Measurements from ENCODE around the gene OBSCN.
"Not testable (repeated sequence)": the region's sequence is repeated elsewhere in the genome, so short reads cannot be mapped to it uniquely, and the experiment has no call there.

Gene OBSCN

DNA sequence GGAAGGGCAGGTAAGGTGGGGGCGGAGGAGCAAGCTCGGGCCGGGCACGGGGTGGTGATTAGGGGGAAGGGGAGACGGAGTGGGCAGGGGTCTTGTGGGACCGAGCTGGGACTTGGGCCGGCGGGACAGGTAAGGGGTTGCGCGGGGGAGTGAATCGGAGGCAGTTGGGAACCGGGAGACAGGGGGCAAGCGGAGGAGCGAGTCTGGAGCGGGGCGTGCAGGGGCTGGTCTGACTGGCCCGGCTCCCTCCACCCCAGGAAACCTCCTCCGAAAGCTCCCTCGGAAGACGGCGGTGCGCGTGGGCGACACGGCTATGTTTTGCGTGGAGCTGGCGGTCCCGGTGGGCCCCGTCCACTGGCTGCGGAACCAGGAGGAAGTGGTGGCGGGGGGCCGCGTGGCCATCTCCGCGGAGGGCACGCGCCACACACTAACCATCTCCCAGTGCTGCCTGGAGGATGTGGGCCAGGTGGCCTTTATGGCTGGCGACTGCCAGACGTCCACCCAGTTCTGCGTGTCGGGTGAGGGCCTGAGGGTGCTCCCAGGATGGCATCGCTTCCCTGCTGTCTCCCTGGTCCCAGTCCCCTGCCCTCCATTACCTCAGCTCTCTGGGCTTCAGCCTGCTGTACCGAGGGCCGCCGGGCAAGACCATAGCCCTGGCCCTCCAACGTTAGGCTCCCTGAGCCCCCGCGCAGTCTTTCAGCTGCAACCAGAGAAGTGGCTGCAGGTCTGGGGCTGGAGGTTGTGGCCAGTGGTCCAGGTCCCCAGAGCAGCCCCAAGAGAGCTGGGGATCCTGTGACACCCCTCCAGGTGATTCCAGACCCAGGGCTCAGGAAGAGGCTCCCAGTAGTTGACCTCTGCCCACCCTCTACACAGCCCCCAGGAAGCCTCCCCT, 6.3 kb downstream of the OBSCN start:
- no peak for DNase-seq

DNA sequence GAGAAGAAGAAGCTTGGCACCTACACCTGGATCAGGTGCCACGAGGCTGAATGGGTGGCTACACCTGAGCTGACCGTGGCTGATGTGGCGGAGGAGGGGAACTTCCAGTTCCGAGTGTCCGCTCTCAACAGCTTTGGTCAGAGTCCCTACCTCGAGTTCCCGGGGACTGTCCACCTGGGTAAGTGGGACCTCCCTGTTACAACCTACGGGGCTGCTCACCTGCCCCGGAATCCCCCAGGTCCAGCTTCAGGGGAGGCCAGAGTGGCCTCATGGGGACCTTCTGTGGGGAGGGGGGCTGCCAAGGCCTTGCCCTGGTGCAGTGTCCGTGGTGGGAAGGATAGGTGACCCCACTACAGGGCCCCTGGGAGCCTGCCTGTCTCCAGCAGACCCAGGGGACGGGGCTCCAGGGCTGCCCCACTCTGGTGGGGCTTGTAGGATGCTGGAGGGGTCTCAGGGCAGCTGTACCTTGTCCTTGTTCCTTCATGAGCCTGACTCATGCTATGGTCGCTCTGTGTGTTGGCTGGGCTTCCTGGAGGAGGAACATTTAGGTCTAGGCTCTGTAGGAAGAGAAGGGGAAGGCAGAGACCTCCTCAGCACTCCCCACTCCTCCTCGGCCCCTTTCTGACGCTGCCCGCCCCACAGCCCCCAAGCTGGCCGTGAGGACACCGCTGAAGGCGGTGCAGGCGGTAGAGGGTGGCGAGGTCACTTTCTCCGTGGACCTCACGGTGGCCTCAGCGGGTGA, 7.2 kb downstream of the OBSCN start:
- DNase-seq, result no peak

DNA sequence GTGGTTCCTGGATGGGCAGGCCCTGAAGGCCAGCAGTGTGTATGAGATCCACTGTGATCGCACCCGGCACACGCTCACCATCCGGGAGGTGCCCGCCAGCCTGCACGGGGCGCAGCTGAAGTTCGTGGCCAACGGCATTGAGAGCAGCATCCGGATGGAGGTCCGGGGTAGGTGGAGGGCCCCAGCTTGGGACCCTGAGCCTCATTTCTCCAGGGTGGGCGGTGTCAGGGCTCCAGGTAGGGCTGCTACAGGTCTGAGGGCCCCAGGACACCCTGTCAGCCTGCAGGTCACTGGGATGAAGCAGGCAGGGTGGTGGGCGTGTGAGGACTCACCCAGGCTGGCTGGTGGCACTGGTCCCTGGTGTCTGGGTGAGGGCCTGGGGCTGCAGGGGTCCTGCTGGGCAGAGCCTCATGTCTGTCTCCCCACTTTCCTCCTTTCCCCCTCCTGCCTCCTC, 7.8 kb downstream of the OBSCN start:
- DNase-seq, result no peak

DNA sequence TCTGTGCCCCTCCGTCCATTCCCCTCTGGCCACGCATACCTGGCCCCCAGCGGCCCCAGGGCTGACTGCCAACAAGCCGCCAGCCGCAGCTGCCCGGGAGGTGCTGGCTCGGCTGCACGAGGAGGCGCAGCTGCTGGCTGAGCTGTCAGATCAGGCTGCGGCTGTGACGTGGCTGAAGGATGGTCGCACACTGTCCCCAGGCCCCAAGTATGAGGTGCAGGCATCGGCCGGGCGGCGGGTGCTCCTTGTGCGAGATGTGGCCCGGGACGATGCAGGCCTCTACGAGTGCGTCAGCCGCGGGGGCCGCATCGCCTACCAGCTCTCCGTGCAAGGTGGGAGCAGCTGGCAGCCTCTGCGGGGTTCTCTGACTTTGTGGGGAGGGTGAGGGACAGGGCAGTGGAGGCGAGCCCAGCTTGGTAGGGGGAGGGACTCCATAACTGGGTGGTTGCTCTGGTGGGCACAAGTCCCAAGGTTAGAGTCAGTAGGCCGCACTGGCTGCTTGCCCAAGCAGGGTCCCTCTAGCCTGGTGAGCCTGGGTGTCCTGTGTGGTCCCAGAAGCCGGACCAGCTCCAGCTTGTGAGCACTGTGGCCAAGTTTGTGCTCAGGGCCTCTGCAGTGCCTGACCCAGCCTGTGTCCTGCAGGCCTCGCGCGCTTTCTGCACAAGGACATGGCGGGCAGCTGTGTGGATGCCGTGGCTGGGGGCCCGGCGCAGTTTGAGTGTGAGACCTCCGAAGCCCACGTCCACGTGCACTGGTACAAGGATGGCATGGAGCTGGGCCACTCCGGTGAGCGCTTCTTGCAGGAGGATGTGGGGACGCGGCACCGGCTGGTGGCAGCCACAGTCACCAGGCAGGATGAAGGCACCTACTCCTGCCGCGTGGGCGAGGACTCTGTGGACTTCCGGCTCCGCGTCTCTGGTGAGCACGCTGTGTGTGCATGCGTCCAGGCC, 8.8 kb downstream of the OBSCN start:
- no peak for DNase-seq

DNA sequence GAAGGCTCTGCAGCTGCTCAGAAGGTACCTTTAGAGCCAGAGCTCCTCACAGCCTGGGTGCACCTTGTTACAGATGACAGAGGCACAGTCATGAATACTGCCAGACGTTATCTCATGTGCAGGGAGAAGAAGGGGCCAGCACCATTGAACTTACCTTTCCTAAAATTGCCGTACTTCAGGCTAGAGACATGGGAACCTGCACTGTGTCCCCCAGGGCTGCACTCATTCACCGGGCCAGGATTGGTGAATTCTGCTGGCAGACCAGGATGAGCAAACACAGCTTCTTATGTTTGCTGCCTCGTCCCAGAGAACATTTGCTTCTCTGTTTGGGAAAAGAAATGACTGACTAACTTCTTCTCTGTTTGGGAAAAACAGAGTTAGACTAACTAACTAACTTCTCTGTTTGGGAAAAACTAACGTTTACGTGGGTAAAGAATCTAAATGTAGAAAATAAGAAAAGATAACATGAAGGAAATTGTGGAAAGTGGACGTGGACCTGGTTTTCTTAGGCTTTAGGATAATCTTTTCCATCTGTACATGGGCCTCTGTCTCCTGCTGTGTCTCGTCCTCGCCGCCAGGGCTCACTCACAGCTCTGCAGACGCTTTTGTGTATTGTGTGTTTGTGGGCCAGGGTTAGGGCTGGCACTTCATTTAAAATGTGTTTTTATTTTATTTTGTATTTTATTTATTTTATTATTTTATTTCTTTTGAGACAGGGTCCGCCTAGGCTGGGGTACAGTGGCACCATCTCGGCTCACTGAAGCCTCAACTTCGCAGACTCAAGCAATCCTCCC, 9.9 kb downstream of the OBSCN start:
- no peak for DNase-seq

DNA sequence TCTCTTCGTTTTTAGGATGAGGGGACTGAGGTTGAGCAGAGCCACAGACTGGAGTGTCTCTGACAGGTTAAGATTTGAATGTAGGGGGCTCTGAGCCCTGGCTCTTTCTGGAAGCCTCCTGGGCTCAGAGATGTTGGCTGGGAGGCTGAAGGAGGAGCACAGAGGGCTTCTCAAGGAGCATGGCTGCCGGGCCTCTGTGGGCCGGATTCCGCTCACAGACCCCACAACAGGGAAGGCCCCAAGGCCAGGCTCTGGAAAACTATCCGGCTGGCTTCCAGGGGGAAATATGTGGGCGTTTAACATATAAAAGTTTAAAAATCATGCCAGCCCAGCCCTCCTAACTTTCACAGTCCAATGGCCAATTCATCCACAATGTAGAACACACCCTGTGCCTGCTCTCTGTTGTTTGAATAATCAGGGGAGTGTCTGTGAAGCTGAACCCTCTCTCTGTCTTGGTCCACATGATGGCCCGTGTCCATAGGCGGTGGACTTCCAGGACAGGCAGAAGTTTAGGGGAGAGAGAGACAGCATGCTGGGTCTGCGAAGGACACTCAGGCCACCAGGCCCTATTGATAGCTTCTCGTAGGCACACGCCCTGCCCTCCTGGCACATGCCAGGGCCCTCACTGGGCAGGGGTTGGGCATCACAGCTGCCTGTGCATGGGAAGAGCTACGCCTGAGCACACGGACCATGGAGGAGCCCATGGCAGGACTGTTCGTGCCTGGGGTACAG, 10.8 kb downstream of the OBSCN start:
- no peak for DNase-seq

DNA sequence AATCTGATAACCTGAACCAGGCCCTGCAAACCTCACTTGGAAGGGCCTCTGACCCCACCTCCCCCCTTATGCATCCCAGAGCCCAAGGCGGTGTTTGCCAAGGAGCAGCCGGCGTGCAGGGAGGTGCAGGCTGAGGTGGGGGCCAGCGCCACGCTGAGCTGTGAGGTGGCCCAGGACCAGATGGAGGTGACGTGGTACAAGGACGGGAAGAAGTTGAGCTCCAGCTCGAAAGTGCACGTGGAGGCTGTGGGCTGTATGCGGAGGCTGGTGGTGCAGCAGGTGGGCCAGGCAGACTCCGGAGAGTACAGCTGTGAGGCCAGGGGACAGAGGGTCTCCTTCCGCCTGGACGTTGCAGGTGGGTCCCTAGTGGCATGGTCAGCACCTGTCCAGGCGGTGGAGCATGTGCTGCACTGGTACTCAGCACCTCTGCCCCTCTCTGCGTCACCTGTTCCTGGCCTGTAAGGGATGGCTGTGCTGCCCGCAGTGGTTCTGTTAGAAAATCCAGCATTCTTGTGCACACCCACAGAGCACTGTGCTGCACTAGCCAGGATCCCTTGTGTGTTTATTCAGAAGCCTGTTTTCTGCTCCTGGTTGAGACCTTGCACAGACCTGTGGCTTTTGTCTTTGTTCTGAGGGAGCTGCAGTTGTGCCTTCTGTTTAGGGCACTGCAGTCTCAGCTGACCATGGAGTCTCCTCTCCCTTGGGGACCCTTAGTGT, 11.6 kb downstream of the OBSCN start:
- no peak for DNase-seq

DNA sequence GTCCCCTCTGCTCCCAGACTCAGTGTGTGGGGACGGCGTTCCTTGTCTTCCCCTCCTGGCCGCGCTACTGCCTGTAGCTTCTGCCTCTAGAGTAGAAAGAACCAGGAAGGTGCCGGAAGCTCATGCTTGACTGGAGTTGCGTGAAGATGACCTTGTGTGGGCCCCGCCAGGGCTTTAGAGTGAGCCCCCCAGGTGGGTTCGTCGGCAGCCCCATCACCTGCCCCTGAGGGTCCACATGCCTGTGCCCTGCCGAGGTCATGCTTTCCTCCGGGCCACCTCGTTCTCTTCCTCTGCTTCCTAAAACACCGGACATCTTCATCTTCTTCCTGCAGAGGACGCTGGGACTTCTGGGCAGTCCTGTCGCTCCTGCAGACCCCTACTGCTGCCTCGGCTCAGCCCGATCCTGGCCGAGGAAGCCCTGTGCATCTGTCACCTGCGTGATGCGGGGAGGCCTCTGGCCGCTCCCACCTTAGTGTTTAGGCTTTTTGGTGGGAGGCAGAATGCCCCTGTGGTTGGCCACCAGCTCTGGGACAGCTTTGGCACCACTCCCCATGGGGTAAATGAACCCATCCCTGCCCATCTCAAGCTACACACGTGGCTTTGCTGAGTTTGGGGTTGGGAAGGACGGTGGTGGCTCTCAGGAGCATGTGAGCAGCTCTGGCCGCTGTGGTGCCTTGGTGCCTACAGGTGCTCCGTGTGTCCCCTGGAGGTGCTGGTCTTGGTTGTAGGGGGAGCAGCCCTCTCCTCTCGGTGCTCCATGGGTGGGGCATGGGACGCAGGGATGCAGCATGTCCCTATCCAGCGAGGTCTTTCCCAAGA, 12.3 kb downstream of the OBSCN start:
- DNase-seq, result no peak

DNA sequence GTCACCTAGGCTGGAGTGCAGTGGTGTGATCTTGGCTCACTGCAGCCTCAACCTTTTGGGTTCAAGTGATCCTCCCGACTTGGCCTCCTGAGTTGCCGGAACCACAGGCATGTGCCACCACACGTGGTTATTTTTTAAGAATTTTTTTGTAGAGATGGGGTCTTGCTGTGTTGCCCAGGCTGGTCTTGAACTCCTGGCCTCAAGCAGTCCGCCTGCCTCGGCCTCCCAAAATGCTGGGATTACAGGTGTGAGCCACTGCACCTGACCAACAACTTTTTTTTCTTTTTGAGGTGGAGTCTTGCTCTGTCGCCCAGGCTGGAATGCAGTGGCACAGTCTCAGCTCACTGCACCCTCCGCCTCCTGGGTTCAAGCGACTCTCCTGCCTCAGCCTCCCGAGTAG, 13.3 kb downstream of the OBSCN start:
- DNase-seq, result not testable (repeated sequence)

DNA sequence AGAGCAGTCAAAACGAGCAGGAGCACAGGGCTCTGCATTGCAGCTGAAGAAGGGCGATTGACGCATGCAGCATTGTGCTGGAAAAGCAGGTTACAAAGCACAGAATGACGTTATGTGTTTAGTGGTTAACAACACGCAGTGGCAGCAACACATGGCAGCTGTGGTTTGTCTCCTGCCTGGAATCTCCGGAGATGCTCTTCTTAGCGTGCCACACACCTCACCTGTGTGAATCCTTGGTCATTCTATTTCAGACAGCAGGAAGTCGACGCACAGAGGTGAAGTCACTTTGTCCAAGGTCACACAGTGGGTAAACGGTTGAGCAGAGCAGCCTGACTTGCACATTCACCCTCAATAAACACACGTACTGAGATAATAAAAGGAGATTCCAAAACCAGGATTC, 14.7 kb downstream of the OBSCN start:
- DNase-seq, result no peak

DNA sequence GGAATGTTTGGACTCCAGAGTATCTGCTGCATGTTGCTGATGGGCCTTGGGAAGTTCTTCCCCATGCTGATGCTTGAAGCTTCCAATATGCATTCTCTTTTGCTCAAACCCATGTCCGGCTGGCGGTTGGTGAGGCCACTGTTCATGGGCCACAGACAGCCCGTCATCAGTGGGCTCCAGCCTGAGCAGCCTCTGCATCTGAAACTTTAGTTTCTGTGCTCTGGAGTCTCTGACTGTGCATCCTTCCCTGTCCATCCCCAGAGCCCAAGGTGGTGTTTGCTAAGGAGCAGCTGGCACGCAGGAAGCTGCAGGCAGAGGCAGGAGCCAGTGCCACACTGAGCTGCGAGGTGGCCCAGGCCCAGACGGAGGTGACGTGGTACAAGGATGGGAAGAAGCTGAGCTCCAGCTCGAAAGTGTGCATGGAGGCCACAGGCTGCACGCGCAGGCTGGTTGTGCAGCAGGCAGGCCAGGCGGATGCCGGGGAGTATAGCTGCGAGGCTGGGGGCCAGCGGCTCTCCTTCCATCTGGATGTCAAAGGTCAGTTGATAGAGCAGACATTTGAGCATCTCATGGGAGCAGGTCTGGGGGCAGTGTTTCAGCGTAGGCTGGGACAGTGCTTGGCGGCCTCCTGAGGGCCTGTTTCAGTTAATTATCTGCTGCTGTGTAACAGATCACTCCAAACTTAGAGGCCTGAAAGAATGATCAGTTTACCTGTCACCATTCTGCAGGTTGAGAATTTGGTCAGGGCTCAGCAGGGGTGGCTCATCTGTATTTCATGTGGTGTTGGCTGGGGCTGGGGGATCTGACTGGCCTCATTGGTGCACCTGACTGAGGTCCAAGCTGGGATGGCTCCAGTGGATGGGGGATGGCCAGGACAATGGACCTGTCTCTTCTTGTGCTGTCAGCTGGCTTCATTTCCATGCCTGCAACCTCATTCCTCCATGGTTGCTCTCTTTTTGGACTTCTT, 16.6 kb downstream of the OBSCN start:
- no peak for DNase-seq

DNA sequence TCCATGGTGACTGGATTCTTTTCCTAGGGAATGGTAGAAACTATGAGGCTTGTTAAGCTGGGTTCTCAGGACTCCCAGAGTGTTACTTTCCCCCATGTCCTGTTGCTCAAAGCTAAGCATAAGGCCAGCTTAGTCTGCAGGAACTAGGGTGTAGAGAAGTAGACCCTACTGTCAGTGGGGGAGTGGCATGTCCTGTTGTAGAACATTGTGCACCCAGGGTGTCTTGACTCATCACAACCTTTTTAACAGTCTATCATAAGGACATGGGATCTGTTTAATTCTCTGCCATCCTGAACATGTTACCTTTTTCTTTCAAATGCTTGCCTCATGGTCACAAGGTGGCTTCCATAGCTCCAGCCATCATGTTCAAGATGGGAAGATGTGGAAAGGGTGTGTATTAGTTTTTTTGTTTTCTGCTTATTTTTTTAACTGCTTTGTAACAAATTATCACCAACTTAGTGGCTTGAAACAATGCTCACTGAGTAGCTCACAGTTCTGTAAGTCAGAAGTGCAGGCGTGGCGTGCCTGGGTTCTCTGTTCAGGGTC, 17.4 kb downstream of the OBSCN start:
- DNase-seq, result no peak

DNA sequence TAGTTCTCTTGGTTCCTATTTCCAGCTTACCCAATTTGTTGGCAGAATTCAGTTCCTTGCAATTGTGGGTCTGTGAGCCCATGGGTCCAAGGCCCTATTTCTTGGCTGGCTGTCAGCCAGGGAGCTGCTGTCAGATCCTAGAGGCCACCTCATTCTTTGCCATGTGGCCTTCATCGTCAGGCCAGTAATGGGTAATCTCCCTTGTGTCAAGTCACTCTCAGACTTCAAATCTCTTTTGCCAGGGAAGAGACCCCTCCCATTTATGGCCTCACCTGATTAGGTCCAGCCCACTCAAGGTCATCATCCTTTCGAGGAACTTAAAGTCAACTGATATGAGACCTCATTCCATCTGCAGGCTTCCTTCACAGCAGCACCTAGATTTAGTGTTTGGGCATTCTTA, 17.9 kb downstream of the OBSCN start:
- no peak for DNase-seq

DNA sequence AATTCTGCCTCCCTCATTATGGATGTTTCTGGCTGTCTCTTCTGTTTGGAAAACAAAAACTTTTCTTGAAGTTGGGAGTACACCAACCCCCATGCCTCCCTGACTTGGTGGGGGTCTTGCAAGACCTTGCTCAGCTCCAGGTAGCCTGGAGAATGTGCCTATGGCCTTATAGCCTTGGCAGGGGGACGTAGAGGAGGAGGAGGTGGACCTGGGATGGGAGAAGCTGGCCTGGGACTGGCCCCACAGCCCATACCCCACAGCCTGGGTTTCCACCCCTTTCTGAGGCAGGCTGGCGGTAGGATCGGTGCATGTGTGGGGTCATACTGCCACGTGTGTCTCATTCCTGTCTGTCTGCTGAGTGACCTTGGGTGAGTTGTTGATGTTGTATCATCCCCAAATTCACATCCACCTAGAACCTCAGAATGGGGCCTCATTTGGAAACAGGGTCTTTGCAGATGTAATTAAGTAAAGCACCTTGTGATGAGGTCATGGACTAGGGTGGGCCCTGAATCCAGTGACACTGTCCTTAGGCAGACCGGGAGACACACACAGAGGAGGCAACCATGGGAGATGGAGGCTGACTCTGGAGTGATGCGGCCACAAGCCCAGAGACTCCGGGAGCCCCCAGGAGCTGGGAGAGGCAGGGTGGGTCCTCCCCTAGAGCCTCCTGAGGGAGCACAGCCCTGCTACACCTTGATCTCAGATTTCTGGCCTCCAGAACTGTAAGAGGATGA, 18.5 kb downstream of the OBSCN start:
- DNase-seq, result no peak

DNA sequence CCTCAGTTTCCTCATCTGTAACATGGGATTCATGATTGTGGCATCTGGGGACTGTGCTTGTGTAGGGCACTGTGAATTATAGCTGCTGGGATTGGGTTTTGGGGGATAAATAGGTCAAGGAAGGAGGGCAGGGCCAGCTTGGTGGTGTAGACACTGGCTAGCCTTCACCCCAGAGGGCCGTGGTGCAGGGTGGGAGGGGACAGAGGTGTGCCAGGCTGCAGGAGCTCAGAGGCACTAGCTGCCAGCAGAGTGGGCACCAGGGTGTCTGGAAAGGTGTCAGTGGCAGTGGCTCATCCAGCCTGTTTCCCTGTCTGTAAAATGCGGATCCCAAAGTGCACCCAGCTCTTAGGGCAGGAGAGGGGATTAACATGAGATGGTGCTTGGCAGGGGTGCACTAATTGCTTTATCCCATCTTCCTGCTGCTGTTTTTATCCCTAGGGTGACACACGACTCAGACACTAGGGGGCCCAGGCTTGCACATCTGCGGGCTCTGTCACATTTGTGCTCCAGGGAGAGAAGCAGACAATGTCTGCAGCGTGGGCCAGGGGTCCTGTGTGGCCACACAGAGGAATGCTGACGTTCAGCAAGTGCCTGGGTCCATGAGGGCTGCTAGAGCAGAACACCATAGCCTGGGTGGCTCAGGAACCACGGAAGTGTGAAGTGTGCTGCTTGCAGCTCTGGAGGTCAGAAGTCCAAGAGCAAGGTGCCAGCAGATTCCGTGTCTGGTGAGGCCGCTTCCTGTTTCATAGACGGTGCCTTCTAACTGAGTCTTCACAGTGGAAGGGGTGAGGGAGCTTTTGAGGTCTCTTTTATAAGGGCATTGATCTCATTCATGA, 19.3 kb downstream of the OBSCN start:
- DNase-seq, result no peak

DNA sequence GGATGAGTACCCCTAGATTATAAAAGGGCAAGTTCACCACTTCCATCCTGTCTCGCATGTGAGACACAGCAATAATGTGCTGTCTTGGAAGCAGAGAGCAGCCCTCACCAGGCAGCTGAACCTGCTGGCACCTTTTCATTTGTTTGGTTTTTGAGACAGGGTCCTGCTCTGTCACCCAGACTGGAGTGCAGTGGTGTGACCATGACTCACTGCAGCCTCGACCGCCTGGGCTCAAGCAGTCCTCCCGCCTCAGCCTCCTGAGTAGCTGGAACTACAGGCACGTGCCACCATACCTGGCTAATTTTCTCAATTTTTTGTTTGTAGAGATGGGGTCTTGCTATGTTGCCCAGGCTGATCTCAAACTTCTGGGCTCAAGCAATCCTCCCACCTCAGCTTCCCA, 20.3 kb downstream of the OBSCN start:
- not testable (repeated sequence) for DNase-seq

Data from CD4-positive, alpha-beta T cell treated with Interleukin-21 for 1 hour (primary cell).